Mucosa of stomach (tissue), 1 donor: ENCODE results near the gene MTR.

Experiments
- H3K27me3 ChIP-seq: one replicate; pipeline ENCODE4 v1.7.0; 2013; ENCODE audit warnings: mild to moderate bottlenecking, low read length; ENCODE audit not compliant: control insufficient read depth, insufficient read depth
- H3K36me3 ChIP-seq: one replicate; pipeline ENCODE4 v1.7.0; 2013; ENCODE audit warnings: low read length; ENCODE audit not compliant: control insufficient read depth, insufficient read depth
- H3K4me1 ChIP-seq: one replicate; pipeline ENCODE4 v1.7.0; 2013; ENCODE audit warnings: mild to moderate bottlenecking, low read length; ENCODE audit not compliant: control insufficient read depth, insufficient read depth
- H3K4me3 ChIP-seq: one replicate; pipeline ENCODE4 v1.7.0; 2013; ENCODE audit warnings: low read length
- H3K9ac ChIP-seq: one replicate; pipeline ENCODE4 v1.7.0; 2013; ENCODE audit warnings: mild to moderate bottlenecking, low read length, moderate library complexity
- H3K9me3 ChIP-seq: one replicate; pipeline ENCODE4 v1.7.0; 2013; ENCODE audit warnings: mild to moderate bottlenecking, low read length, moderate library complexity; ENCODE audit not compliant: control insufficient read depth
- donor health status: Pancreatic carcinoma.

The MTR gene

GRCh38 chr1:236760480-236760879, 34.6 kb upstream of the MTR start:
- H3K9me3 ChIP-seq = no peaks in the 10 kb centered on the region
- no peaks in the 10 kb centered on the region for H3K4me1 ChIP-seq
- H3K4me3 ChIP-seq = no peak overlapping the region
- H3K36me3 ChIP-seq = no peaks in the 10 kb centered on the region
- H3K27me3 ChIP-seq = no peaks in the 10 kb centered on the region
- no peak overlapping the region for H3K9ac ChIP-seq

- no peak overlapping the region for H3K9ac ChIP-seq
- no peaks in the 10 kb centered on the region for H3K27me3 ChIP-seq
- no peaks in the 10 kb centered on the region for H3K4me1 ChIP-seq
- no peaks in the 10 kb centered on the region for H3K9me3 ChIP-seq
- no peak overlapping the region for H3K4me3 ChIP-seq
- no peaks in the 10 kb centered on the region for H3K36me3 ChIP-seq
Measured at GRCh38 chr1:236760986-236761385, 34.1 kb upstream of the MTR start.

- no peak overlapping the region for H3K9ac ChIP-seq
- H3K36me3 ChIP-seq = no peaks in the 10 kb centered on the region
- no peak overlapping the region for H3K4me3 ChIP-seq
- no peaks in the 10 kb centered on the region for H3K27me3 ChIP-seq
- H3K4me1 ChIP-seq = no peaks in the 10 kb centered on the region
- H3K9me3 ChIP-seq = no peaks in the 10 kb centered on the region
Measured at GRCh38 chr1:236761397-236762132, 33.5 kb upstream of the MTR start.

- Histone ChIP-seq H3K36me3 (no peaks in the 10 kb centered on the region), H3K4me1 (no peaks in the 10 kb centered on the region), H3K4me3 (no peak overlapping the region), H3K9ac (no peak overlapping the region), H3K9me3 (no peaks in the 10 kb centered on the region), H3K27me3 (no peaks in the 10 kb centered on the region)
Measured at GRCh38 chr1:236762410-236762809, 32.7 kb upstream of the MTR start.

GRCh38 chr1:236765831-236766230, 29.3 kb upstream of the MTR start:
- no peaks in the 10 kb centered on the region for H3K36me3 ChIP-seq
- peaks cover 3% of the 10 kb centered on the region for H3K27me3 ChIP-seq
- no peaks in the 10 kb centered on the region for H3K9me3 ChIP-seq
- no peaks in the 10 kb centered on the region for H3K4me1 ChIP-seq
- no peak overlapping the region for H3K9ac ChIP-seq
- H3K4me3 ChIP-seq = no peak overlapping the region

DNA sequence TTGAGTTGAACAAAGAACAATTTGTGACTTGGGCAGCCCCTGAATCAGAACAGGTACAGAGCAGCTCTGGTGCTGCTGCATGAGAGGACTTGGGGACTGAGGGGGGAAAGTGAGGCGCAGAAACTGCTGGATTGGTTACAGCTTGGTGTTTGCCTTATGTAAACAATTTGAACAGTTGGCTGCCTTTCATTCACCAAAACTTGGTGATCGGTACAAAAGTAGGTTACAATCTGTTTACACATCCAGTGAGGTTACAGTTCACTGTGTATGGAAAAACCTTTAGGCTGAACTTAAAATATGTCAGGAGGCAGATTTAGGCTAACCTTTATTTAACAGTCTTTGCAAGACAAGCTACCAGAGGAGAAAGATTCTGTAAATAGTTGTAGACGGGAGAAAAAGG, 28.6 kb upstream of the MTR start:
- no peak overlapping the region for H3K9ac ChIP-seq
- H3K4me1 ChIP-seq = no peaks in the 10 kb centered on the region
- H3K36me3 ChIP-seq = no peaks in the 10 kb centered on the region
- no peaks in the 10 kb centered on the region for H3K9me3 ChIP-seq
- H3K27me3 ChIP-seq = peaks cover 8% of the 10 kb centered on the region
- no peak overlapping the region for H3K4me3 ChIP-seq

DNA sequence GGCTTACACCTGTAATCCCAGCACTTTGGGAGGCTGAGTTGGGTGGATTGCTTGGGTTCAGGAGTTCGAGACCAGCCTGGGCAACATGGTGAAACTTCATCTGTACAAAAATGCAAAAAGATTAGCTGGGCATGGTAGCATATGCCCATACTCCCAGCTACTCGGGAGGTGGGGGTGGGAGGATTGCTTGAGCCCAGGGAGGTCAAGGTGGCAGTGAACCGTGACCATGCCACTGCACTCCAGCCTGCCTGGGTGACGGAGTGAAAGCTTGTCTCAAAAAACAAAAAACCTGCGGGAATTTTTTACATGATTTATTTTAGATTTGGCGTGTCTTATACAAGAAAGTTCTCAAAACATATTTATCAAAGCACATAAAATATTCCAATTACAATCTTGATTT, 27.8 kb upstream of the MTR start:
- no peaks in the 10 kb centered on the region for H3K9me3 ChIP-seq

DNA sequence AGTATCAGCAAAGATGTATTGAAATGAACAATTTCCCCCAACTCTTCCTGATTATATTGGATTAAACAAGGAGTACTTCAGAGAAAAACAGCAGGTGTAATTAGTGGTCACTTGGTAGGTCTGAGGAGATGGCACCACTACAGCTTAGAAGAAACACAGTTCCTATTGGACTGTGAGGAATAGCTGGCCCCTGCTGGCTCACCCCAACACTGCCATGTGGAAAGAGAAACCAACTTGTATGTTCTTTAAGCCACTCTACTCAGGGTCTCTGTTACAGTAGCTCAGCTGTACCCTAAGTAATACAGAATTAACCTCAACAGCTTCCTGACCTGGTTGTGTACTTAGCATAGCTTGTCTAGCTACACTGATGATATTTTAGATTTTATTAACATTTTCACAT, 26.5 kb upstream of the MTR start:
- H3K27me3 ChIP-seq = peaks cover 8% of the 10 kb centered on the region
- no peaks in the 10 kb centered on the region for H3K4me1 ChIP-seq

More for the DNA sequence above, 27.8 kb upstream of the MTR start:
- peaks cover 8% of the 10 kb centered on the region for H3K27me3 ChIP-seq
- H3K36me3 ChIP-seq = no peaks in the 10 kb centered on the region
- H3K9ac ChIP-seq = no peak overlapping the region
- no peaks in the 10 kb centered on the region for H3K4me1 ChIP-seq
- H3K4me3 ChIP-seq = no peak overlapping the region

DNA sequence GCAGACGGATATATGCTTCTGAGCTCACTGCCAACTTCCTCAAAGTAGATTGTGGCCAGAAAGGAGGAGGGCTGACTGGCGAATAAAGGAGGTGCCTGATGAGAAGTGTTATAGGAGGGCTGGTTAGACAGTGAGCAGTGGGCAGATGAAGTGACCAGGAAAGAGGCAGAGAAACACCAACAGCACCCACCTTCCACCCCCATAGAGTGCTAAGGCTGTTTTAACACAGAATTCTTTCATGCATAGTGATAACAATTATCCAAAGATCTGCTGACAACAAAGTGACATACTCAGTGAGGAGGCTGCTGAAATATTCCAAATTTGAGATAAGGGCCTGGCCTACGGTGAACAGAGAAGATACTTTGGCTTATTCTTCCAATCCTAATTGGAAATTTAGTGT, 21.2 kb upstream of the MTR start:
- H3K4me1 ChIP-seq = no peaks in the 10 kb centered on the region
- H3K27me3 ChIP-seq = peaks cover 11% of the 10 kb centered on the region
- no peak overlapping the region for H3K4me3 ChIP-seq
- no peak overlapping the region for H3K9ac ChIP-seq
- no peaks in the 10 kb centered on the region for H3K9me3 ChIP-seq
- H3K36me3 ChIP-seq = no peaks in the 10 kb centered on the region

More for the DNA sequence above, 26.5 kb upstream of the MTR start:
- Histone ChIP-seq H3K9me3 (no peaks in the 10 kb centered on the region), H3K9ac (no peak overlapping the region), H3K4me3 (no peak overlapping the region), H3K36me3 (no peaks in the 10 kb centered on the region)

DNA sequence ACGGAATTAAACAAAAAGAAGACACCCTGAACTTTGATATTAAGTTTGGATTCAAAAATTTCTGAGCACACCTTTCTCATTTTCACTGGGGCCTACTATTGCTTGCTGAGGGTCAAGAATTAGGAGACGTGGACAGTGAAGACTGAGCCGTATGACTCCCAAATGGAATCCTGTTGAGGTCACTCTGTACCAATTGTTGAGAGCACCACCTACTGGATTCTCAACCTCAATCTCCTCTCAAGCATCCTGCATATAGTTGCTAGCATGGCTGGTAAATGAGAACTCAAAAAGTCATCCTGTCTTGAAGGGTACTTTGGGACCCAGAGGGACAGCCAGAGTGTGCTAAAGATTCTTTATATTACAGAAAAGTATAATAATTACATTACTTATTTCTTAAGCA, 20.2 kb upstream of the MTR start:
- no peak overlapping the region for H3K4me3 ChIP-seq
- H3K4me1 ChIP-seq = no peaks in the 10 kb centered on the region
- H3K36me3 ChIP-seq = no peaks in the 10 kb centered on the region
- H3K9me3 ChIP-seq = no peaks in the 10 kb centered on the region
- H3K27me3 ChIP-seq = peaks cover 8% of the 10 kb centered on the region
- no peak overlapping the region for H3K9ac ChIP-seq

DNA sequence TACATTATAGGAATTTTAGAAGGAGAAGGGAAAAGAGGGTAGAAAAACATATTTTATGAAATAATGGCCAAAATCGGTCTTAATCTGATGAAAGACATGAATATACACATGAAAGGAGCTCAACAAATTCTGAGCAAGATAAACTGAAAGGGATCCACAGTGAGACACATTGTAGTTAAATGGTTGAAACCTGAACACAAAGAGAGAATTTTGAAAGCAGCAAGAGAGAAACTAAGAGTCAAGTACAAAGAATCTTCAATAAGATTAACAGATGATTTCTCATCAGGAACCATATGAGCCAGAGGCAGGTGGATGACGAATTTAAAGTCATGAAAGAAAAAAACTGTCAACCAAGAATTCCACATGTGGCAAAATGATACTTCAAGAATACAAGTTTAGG, 15.8 kb upstream of the MTR start:
- no peaks in the 10 kb centered on the region for H3K9me3 ChIP-seq
- H3K9ac ChIP-seq = no peak overlapping the region
- peaks cover 3% of the 10 kb centered on the region for H3K27me3 ChIP-seq
- no peaks in the 10 kb centered on the region for H3K36me3 ChIP-seq
- no peaks in the 10 kb centered on the region for H3K4me1 ChIP-seq
- no peak overlapping the region for H3K4me3 ChIP-seq

GRCh38 chr1:236785477-236785876, 9.6 kb upstream of the MTR start:
- Histone ChIP-seq H3K4me1 (no peaks in the 10 kb centered on the region), H3K9me3 (no peaks in the 10 kb centered on the region), H3K27me3 (no peaks in the 10 kb centered on the region), H3K9ac (no peak overlapping the region), H3K4me3 (no peak overlapping the region), H3K36me3 (no peaks in the 10 kb centered on the region)

GRCh38 chr1:236786453-236786852, 8.6 kb upstream of the MTR start:
- H3K4me3 ChIP-seq = no peak overlapping the region
- no peaks in the 10 kb centered on the region for H3K9me3 ChIP-seq
- no peaks in the 10 kb centered on the region for H3K27me3 ChIP-seq
- H3K36me3 ChIP-seq = no peaks in the 10 kb centered on the region
- H3K4me1 ChIP-seq = no peaks in the 10 kb centered on the region
- no peak overlapping the region for H3K9ac ChIP-seq
